ENCODE results near the gene PRM1. TPM values are rescaled to one million over a fixed set of nuclear protein-coding genes. Genes with fewer than 3 reads are reported as not detected.

The PRM1 gene
- total and polyA plus RNA-seq, 8 donors: not detected

GRCh38 chr16:11263737-11264136 lies 17.4 kb downstream of the PRM1 start:
- peak in 1 of 2 donors; percentile 39 for DNase-seq

DNA sequence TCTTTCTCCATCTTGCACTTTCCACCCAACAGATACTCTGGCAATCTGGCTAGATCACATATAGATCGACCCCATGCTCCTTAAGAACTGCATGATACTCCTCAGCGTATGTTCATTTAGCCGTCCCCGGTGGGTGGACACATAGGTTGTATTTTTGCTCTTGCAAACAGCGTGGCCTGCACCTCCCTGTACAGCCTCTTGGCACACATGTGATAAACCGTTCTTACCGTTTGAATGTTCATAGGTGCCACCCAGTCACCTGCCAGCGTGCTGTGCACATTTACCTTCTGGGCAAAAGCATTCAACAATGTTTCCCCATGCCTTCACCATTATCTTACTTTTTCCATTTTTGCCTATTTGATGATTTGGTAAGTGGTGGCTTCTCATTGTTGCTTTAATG lies 18.2 kb downstream of the PRM1 start:
- intact Hi-C loops (cut with DNase I; ENCODE audit: low total_unique reads): no loop called here
- peak in 1 of 2 donors; percentile 47 for DNase-seq
- no peak overlapping the region for H3K27ac ChIP-seq
- no peaks in the 10 kb centered on the region for H3K27me3 ChIP-seq
- TF ChIP-seq EP300 (IDR thresholded peaks at IDR 0.05): no peak
- no peak for TF ChIP-seq CTCF (IDR thresholded peaks at IDR 0.05)
- no peak for TF ChIP-seq POLR2AphosphoS5 (IDR thresholded peaks at IDR 0.05)
- TF ChIP-seq POLR2A (IDR thresholded peaks at IDR 0.05): no peak
- no peaks in the 10 kb centered on the region for H3K9me3 ChIP-seq
- no peaks in the 10 kb centered on the region for H3K36me3 ChIP-seq
- peaks cover 9 to 45% (median 19%) of the 10 kb centered on the region in 4 donors for H3K4me1 ChIP-seq
- WGBS, 5 donors: 33 to 67% (median 54%) methylated on average over 8 of the region's 8 CpGs
- no peak overlapping the region for H3K4me3 ChIP-seq

More at GRCh38 chr16:11263737-11264136, 17.4 kb downstream of the PRM1 start:
- H3K4me1 ChIP-seq: peaks cover 9 to 37% (median 16%) of the 10 kb centered on the region in 4 donors
- no peaks in the 10 kb centered on the region for H3K36me3 ChIP-seq
- intact Hi-C loops (cut with DNase I; ENCODE audit: low total_unique reads): no loop called here
- no peaks in the 10 kb centered on the region for H3K27me3 ChIP-seq
- no peak overlapping the region for H3K4me3 ChIP-seq
- no peak for TF ChIP-seq CTCF (IDR thresholded peaks at IDR 0.05)
- WGBS, 5 donors: 54 to 71% (median 57%) methylated on average over 4 of the region's 4 CpGs
- H3K27ac ChIP-seq: no peak overlapping the region
- no peaks in the 10 kb centered on the region for H3K9me3 ChIP-seq

DNA sequence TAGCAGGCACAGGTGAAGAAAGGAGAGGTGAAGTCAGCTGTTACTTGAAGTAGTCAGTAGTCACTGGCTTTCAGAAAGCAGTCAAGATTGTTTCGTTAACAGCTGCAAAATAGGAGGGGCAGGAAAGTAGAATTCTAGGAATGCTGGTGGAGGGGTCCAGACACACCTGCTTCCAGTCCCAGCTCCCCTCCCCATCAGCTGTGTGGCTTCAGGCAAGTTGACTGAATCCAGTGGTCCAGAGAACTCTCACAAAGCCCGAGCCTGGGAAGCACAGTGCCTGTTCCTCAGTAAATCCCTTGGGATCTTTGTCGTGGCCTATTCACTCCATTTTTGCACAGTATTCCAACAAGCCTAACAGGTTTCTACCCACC lies 20.5 kb downstream of the PRM1 start:
- Histone ChIP-seq H3K36me3 (no peaks in the 10 kb centered on the region), H3K4me1 (peaks cover 20 to 57% (median 29%) of the 10 kb centered on the region in 4 donors), H3K4me3 (no peak overlapping the region), H3K27me3 (no peaks in the 10 kb centered on the region), H3K9me3 (no peaks in the 10 kb centered on the region), H3K27ac (no peak overlapping the region)
- TF ChIP-seq POLR2AphosphoS5 (IDR thresholded peaks at IDR 0.05) (no peak), EP300 (IDR thresholded peaks at IDR 0.05) (no peak), CTCF (IDR thresholded peaks at IDR 0.05) (no peak), POLR2A (IDR thresholded peaks at IDR 0.05) (no peak)
- DNase-seq: no peak
- intact Hi-C loops (cut with DNase I; ENCODE audit: low total_unique reads): no loop called here
- WGBS, 5 donors: 66 to 86% (median 77%) methylated on average over 3 of the region's 3 CpGs

DNA sequence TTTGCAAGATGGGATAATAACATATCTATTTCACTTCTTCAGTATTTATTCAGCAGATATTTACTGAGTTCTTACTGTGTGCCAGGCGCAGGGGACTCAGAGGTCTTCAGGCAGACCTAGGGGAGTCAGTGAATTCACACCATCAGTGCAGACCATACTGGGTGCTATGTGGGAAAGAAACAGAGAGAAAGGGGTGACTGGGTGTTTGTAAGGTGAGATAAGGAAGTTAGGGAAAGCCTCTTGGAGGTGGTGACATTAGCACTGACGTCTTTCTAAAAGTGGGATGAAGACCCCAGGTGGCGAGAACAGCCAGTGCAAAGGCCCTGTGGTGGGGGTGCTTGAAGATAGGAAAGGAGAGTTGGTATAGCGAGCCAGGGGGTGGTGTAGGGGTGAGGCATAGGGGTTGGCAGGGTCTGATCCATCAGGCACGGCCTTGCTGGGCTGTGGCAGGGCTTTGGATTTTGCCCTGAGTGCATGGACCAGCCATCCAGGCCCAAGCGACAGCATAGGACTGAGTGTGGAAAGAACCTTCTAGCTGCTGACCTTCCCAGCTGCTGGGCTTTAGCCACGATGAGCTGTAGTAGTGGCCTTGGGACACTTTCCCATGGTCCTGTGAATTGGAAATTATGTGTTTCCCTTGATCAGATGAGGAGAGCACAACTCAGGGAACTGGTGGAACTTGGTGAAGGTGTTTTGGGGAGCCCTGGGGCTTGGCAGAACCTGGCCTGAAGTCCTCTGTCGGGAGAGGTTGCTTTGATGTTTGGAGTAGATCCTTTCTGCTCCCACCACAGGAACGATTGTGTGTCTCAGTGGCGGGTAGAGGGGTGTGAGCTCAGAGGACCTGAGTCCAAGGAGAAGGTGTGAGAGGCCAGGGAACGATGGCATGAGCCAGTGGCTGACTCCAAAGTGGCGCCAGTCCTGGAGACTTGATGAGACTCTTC lies 21.2 kb downstream of the PRM1 start:
- no peaks in the 10 kb centered on the region for H3K27me3 ChIP-seq
- WGBS, 5 donors: 85 to 96% (median 92%) methylated on average over 12 of the region's 12 CpGs
- no peaks in the 10 kb centered on the region for H3K9me3 ChIP-seq
- peaks cover 19 to 56% (median 30%) of the 10 kb centered on the region in 4 donors for H3K4me1 ChIP-seq
- DNase-seq: no peak
- intact Hi-C loops (cut with DNase I; ENCODE audit: low total_unique reads): loop anchor here (5.0 to 10.0 kb wide), 2 partner anchors 135 to 288 kb away; no protein-coding TSS in a partner anchor
- H3K4me3 ChIP-seq: no peak overlapping the region
- TF ChIP-seq CTCF (IDR thresholded peaks at IDR 0.05): no peak
- TF ChIP-seq POLR2AphosphoS5 (IDR thresholded peaks at IDR 0.05): no peak
- TF ChIP-seq EP300 (IDR thresholded peaks at IDR 0.05): no peak
- TF ChIP-seq POLR2A (IDR thresholded peaks at IDR 0.05): no peak
- H3K36me3 ChIP-seq: peaks cover 0 to 1% (median 0%) of the 10 kb centered on the region in 4 donors
- peak overlapping the region in 4 of 5 donors; percentile 62 to 86 (median 69) for H3K27ac ChIP-seq
